ENCODE results near the gene HM13. TPM values are rescaled to one million over a fixed set of nuclear protein-coding genes. Genes with fewer than 3 reads are reported as not detected.

The HM13 gene
- total and polyA plus RNA-seq, 2 experiments from 2014 or later = 126 to 150 TPM

- TF ChIP-seq CTCF (conservative IDR thresholded peaks at IDR 0.05; ENCODE audit: low read depth in 2 of 2) (0 out of 4 replicates have a peak, but pooled peaks of 1 of the 2 experiments have one; percentile 0), EZH2 (IDR thresholded peaks at IDR 0.05; ENCODE audit: low read depth, unreplicated experiment) (peak; percentile 23)
These were observed 38.6 kb upstream of the HM13 start (continued) for GRCh38 chr20:31475472-31476293.

- Histone ChIP-seq H3K4me3 (peak overlapping the region; percentile 76; the same call in 1 of the 2 replicates), H3K27me3 (ENCODE audit: insufficient read depth) (peaks cover 79% of the 10 kb centered on the region), H3K4me1 (ENCODE audit: insufficient read depth) (peaks cover 12% of the 10 kb centered on the region), H3K79me2 (replicated peaks; ENCODE audit: insufficient read depth) (no peaks in the 10 kb centered on the region), H4K20me1 (replicated peaks; ENCODE audit: insufficient read depth) (no peaks in the 10 kb centered on the region), H2AFZ (peak overlapping the region; percentile 99), H3F3A (replicated peaks; ENCODE audit: low read depth) (0 out of 2 replicates have a peak, but pooled peaks cover 7% of the 10 kb centered on the region), H3K27ac (ENCODE audit: low read depth) (no peak overlapping the region), H3K9me2 (ENCODE audit: insufficient read depth) (no peaks in the 10 kb centered on the region), H3K36me3 (ENCODE audit: insufficient read depth) (no peaks in the 10 kb centered on the region), H3K4me2 (peak overlapping the region; percentile 100)
- peaks cover 25% of the 10 kb centered on the region for H3K36me3 Mint-ChIP-seq (ENCODE audit: low read depth)
- no peak for DNase-seq (ENCODE audit: low spot score)
- no peak overlapping the region for H3K4me3 Mint-ChIP-seq
- no peak overlapping the region for H3K27ac Mint-ChIP-seq
- TF ChIP-seq ZNF331 (CRISPR knock-in tag; IDR thresholded peaks at IDR 0.05; ENCODE audit: low read depth) (no peak), ZNF114 (CRISPR knock-in tag; IDR thresholded peaks at IDR 0.05) (no peak), POLR2AphosphoS5 (IDR thresholded peaks at IDR 0.05; ENCODE audit: low read depth) (no peak), ZNF462 (CRISPR knock-in tag; IDR thresholded peaks at IDR 0.05) (no peak), CTCF (conservative IDR thresholded peaks at IDR 0.05; ENCODE audit: low read depth in 2 of 2) (no peak)
- H3K9me3 Mint-ChIP-seq = peaks cover 83% of the 10 kb centered on the region
- no peaks in the 10 kb centered on the region; the same call in 1 of the 3 replicates for H3K4me1 Mint-ChIP-seq
- no peak for ATAC-seq
- H3K27me3 Mint-ChIP-seq (ENCODE audit: insufficient read depth, low read depth, poor library complexity) = peaks cover 44% of the 10 kb centered on the region
These were observed 38.0 kb upstream of the HM13 start for GRCh38 chr20:31476294-31476585.

Data from GM23338 (cell line).